CD8-positive, alpha-beta memory T cell (primary cell): ENCODE results near the gene LMX1B. TPM values are rescaled to one million over a fixed set of nuclear protein-coding genes. Genes with fewer than 3 reads are reported as not detected.

Experiments used
- CTCF ChIA-PET: fragments of 350-600 bp; sonication (Branson Sonifier 250); formaldehyde crosslinking; loops from one replicate; lab custom pipeline; 2021; ENCODE audit warnings: antibody characterized with exemption; lab: Charles Lee
- POLR2A ChIA-PET: fragments of 350-600 bp; sonication (Branson Sonifier 250); formaldehyde crosslinking; loops from one replicate; lab custom pipeline; 2021; ENCODE audit warnings: antibody characterized with exemption; lab: Charles Lee
- DNase-seq, 5 donors: peaks; one replicate each; pipeline versions ENCODE4 v3.0.0 to v3.0.0-alpha.2; 2020 to 2022; ENCODE audit warnings: mixed read lengths in 1 of 5
- H3K27ac ChIP-seq: one replicate; pipeline ENCODE4 v1.7.0; 2013; ENCODE audit warnings: low read depth, mild to moderate bottlenecking, low read length, moderate library complexity
- H3K27me3 ChIP-seq: 2 replicates; pipeline ENCODE4 v1.7.0; 2013; ENCODE audit warnings: low read length, mild to moderate bottlenecking; ENCODE audit not compliant: insufficient read depth, poor library complexity, severe bottlenecking
- H3K36me3 ChIP-seq: 2 replicates; pipeline ENCODE4 v1.7.0; 2013; ENCODE audit warnings: mild to moderate bottlenecking, low read length, moderate library complexity; ENCODE audit not compliant: insufficient read depth
- H3K4me1 ChIP-seq: 2 replicates; pipeline ENCODE4 v1.7.0; 2013; ENCODE audit warnings: mild to moderate bottlenecking, low read length, moderate library complexity; ENCODE audit not compliant: insufficient read depth
- H3K4me3 ChIP-seq: 2 replicates; pipeline ENCODE4 v1.7.0; 2013; ENCODE audit warnings: mild to moderate bottlenecking, low read length
- H3K9me3 ChIP-seq: 2 replicates; pipeline ENCODE4 v1.7.0; 2013; ENCODE audit warnings: mild to moderate bottlenecking, low read length
- H3K27ac Mint-ChIP-seq, 8 donors: one replicate each; pipeline ENCODE4 v1.8.0; 2020 to 2021; ENCODE audit warnings: mixed read lengths in 8 of 8, mild to moderate bottlenecking in 6 of 8, inconsistent platforms in 3 of 8, moderate library complexity in 3 of 8
- H3K27me3 Mint-ChIP-seq, 2 donors: one replicate each; pipeline ENCODE4 v1.8.0; 2020 to 2021; ENCODE audit warnings: mixed read lengths in 2 of 2, mild to moderate bottlenecking in 1 of 2, moderate library complexity in 1 of 2
- H3K36me3 Mint-ChIP-seq, 3 donors: one replicate each; pipeline ENCODE4 v1.8.0; 2020 to 2021; ENCODE audit warnings: mixed read lengths in 3 of 3, inconsistent platforms in 1 of 3, mild to moderate bottlenecking in 1 of 3
- H3K4me1 Mint-ChIP-seq, 3 donors: one replicate each; pipeline ENCODE4 v1.8.0; 2020 to 2021; ENCODE audit warnings: mixed read lengths in 3 of 3, inconsistent platforms in 1 of 3, mild to moderate bottlenecking in 1 of 3
- H3K4me3 Mint-ChIP-seq, 7 donors: one replicate each; pipeline ENCODE4 v1.8.0; 2020 to 2021; ENCODE audit warnings: mixed read lengths in 7 of 7, mild to moderate bottlenecking in 6 of 7, moderate library complexity in 4 of 7, inconsistent platforms in 2 of 7
- H3K9me3 Mint-ChIP-seq, 5 donors: one replicate each; pipeline ENCODE4 v1.8.0; 2020 to 2022; ENCODE audit warnings: mixed read lengths in 5 of 5, mild to moderate bottlenecking in 3 of 5, moderate library complexity in 2 of 5, inconsistent platforms in 1 of 5
- polyA plus RNA-seq: library from polyadenylated mRNA; unstranded; fragments of 300-500 nt; fragmentation: Illumina TruSeq; gene quantifications from one replicate; pipeline ENCODE4 v1.2.3, GENCODE V29; 2021
- total RNA-seq, 2 experiments: library from RNA; stranded (reverse); gene quantifications; one replicate each; pipeline ENCODE4 v1.2.3, GENCODE V29; 2021

The LMX1B gene
- total and polyA plus RNA-seq, 3 experiments from 2014 or later, result not detected

DNA sequence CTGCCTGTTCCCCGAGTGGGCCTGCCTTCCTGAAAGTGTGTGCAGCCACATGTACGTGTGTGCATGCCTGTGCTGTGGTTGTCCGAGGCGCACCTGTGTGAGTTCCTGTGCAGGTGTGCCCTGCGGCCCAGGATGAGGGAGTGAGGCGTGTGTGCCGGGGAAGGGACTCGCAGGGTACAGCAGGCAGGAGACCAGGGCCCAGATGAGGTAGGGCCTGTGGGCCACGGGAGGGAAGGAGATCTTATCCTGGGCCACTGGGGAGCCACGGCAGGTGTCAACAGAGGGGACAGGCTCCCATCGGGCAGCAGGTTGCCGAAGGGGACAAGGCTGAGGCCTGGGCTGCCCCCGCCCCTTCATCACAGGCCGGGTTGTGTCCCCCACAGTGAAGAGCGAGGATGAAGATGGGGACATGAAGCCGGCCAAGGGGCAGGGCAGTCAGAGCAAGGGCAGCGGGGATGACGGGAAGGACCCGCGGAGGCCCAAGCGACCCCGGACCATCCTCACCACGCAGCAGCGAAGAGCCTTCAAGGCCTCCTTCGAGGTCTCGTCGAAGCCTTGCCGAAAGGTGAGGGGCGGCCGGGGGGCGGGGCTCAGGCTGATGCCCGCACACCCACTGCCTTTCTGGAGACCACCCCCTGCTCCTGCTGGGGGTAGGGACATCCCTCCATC is 79.2 kb downstream of the LMX1B start:
- ChIA-PET CTCF (no interaction called here), POLR2A (no interaction called here)
- Mint-ChIP-seq H3K27ac (peak overlapping the region in 1 of 8 donors; percentile 33), H3K4me1 (no peaks in the 10 kb centered on the region), H3K36me3 (no peaks in the 10 kb centered on the region), H3K27me3 (peaks cover 8 to 35% of the 10 kb centered on the region in 2 donors), H3K9me3 (no peaks in the 10 kb centered on the region), H3K4me3 (no peak overlapping the region)
- Histone ChIP-seq H3K4me3 (no peak overlapping the region), H3K27me3 (no peaks in the 10 kb centered on the region), H3K36me3 (no peaks in the 10 kb centered on the region), H3K9me3 (no peaks in the 10 kb centered on the region), H3K27ac (no peak overlapping the region), H3K4me1 (no peaks in the 10 kb centered on the region)
- DNase-seq, result peak in 1 of 5 donors; percentile 51

DNA sequence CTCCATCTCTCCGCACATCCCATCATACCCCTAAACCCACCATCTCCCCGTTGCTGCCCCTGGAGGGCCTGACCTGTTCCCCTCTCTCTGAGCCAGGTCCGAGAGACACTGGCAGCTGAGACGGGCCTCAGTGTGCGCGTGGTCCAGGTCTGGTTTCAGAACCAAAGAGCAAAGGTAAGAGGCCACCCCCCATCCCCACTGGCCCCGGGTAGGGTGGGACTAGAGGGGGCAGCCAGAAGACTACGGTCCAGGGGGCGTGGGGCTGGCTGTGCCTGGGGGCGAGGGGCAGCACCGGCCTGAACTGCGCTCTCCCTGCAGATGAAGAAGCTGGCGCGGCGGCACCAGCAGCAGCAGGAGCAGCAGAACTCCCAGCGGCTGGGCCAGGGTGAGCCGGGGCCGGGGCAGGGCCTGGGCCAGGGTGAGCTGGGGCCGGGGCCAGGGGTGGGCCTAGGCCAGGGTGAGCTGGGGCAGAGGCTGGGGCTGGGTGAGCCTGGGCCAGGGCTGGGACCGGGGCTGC is 79.8 kb downstream of the LMX1B start:
- Mint-ChIP-seq H3K9me3 (no peaks in the 10 kb centered on the region), H3K4me1 (no peaks in the 10 kb centered on the region), H3K27me3 (peaks cover 7 to 31% of the 10 kb centered on the region in 2 donors), H3K36me3 (no peaks in the 10 kb centered on the region), H3K27ac (no peak overlapping the region), H3K4me3 (no peak overlapping the region)
- Histone ChIP-seq H3K27me3 (no peaks in the 10 kb centered on the region), H3K4me3 (no peak overlapping the region), H3K27ac (no peak overlapping the region), H3K36me3 (no peaks in the 10 kb centered on the region), H3K4me1 (no peaks in the 10 kb centered on the region), H3K9me3 (no peaks in the 10 kb centered on the region)
- POLR2A ChIA-PET, result no interaction called here
- peak in 1 of 5 donors; percentile 38 for DNase-seq
- CTCF ChIA-PET, result interaction anchor here (4.1 kb wide), 1 partner anchor 12 kb away, joined by 22 read pairs; no protein-coding TSS in a partner anchor

DNA sequence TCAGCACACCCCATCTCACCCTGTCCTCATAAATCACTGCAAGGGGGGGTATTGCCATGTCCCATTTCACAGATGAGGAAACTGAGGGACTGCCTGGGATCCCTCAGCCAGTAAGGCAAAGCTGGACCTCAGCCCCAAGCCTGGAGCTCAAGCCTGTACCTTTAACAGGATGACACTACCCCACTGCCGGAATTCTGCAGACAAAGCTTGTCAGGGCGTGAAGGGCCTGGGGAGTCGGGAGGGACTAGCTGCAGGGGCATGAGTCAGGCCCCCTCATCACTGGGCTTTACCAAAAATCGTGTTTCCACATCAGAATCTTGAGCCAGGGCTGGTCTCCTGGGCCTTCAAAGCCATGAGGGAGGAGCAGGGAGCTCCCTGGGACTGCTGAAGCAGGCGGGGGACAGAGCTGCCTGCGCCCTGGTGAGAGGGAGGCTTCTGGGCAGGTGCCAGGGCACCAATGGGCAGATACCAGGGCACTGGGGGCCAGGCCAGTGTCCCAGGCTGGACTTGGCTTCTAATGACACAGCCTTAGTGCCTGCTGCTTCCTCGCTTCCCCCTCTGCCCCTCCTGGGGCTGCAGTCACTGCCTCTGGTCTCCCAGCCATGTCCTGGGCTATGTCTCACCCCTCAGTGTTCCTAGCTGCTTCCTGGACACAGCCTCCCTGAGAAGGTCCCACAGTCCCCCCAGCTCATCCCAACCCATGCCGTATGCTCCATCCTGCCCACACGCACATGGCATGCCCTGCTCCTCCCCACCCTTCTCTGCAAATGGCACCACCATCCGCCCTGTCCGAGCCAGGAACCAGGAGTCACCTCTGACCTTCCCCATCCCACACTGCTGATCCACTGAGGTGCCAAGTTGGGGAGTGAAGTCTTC is 80.7 kb downstream of the LMX1B start:
- H3K9me3 ChIP-seq, result no peaks in the 10 kb centered on the region
- H3K4me1 ChIP-seq, result no peaks in the 10 kb centered on the region
- no peak overlapping the region for H3K27ac ChIP-seq
- H3K36me3 ChIP-seq, result no peaks in the 10 kb centered on the region
- ChIA-PET CTCF (interaction anchor here (4.1 kb wide), 1 partner anchor 12 kb away, joined by 22 read pairs; no protein-coding TSS in a partner anchor), POLR2A (no interaction called here)
- no peaks in the 10 kb centered on the region for H3K27me3 ChIP-seq
- H3K36me3 Mint-ChIP-seq, result no peaks in the 10 kb centered on the region
- H3K4me3 ChIP-seq, result no peak overlapping the region
- no peaks in the 10 kb centered on the region for H3K9me3 Mint-ChIP-seq
- no peak overlapping the region for H3K27ac Mint-ChIP-seq
- peak in 1 of 5 donors; percentile 43 for DNase-seq
- no peak overlapping the region for H3K4me3 Mint-ChIP-seq
- H3K4me1 Mint-ChIP-seq, result no peaks in the 10 kb centered on the region
- peaks cover 7 to 23% of the 10 kb centered on the region in 2 donors for H3K27me3 Mint-ChIP-seq

DNA sequence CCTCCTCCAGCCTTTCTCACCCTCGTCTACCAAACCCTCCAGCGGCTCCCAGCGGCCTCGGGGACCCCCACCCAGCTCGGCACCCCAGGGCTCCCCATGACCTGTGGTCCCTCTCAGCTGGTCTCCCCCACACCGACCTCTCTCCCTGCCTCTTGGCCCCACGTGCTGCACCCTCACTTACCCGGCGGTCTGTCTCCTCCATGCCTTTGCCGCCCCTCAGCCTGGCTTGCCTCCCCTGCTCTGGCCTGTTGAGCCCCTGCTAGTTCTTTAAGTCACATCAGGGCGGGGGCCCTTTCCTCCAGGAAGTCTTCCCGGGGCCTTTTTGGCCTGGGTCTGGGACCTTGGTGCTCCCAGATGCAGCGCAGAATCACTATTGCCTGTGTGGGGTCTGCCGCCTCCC is 81.5 kb downstream of the LMX1B start:
- H3K4me1 Mint-ChIP-seq, result no peaks in the 10 kb centered on the region
- H3K9me3 ChIP-seq, result no peaks in the 10 kb centered on the region
- H3K36me3 Mint-ChIP-seq, result no peaks in the 10 kb centered on the region
- H3K27me3 ChIP-seq, result no peaks in the 10 kb centered on the region
- CTCF ChIA-PET, result interaction anchor here (4.1 kb wide), 1 partner anchor 11 kb away, joined by 22 read pairs; no protein-coding TSS in a partner anchor
- no peaks in the 10 kb centered on the region for H3K36me3 ChIP-seq
- H3K27me3 Mint-ChIP-seq, result peaks cover 7 to 22% of the 10 kb centered on the region in 2 donors
- no peak overlapping the region for H3K4me3 Mint-ChIP-seq
- H3K9me3 Mint-ChIP-seq, result no peaks in the 10 kb centered on the region
- H3K4me3 ChIP-seq, result no peak overlapping the region
- H3K27ac ChIP-seq, result no peak overlapping the region
- no peaks in the 10 kb centered on the region for H3K4me1 ChIP-seq
- POLR2A ChIA-PET, result no interaction called here
- no peak overlapping the region for H3K27ac Mint-ChIP-seq
- DNase-seq, result peak in 1 of 5 donors; percentile 41

GRCh38 chr9:126695701-126696400 is 82.1 kb downstream of the LMX1B start:
- peak in 1 of 5 donors; percentile 28 for DNase-seq
- Mint-ChIP-seq H3K9me3 (no peaks in the 10 kb centered on the region), H3K4me3 (no peak overlapping the region), H3K4me1 (no peaks in the 10 kb centered on the region), H3K27me3 (peaks cover 5 to 22% of the 10 kb centered on the region in 2 donors), H3K27ac (no peak overlapping the region), H3K36me3 (no peaks in the 10 kb centered on the region)
- POLR2A ChIA-PET, result no interaction called here
- Histone ChIP-seq H3K9me3 (no peaks in the 10 kb centered on the region), H3K27me3 (no peaks in the 10 kb centered on the region), H3K4me3 (no peak overlapping the region), H3K27ac (no peak overlapping the region), H3K36me3 (no peaks in the 10 kb centered on the region), H3K4me1 (no peaks in the 10 kb centered on the region)
- CTCF ChIA-PET, result interaction anchor here (4.1 kb wide), 1 partner anchor 10 kb away, joined by 22 read pairs; no protein-coding TSS in a partner anchor

GRCh38 chr9:126696401-126697145 is 82.8 kb downstream of the LMX1B start:
- Mint-ChIP-seq H3K9me3 (no peaks in the 10 kb centered on the region), H3K4me1 (no peaks in the 10 kb centered on the region), H3K4me3 (no peak overlapping the region), H3K27me3 (peaks cover 7 to 26% of the 10 kb centered on the region in 2 donors), H3K36me3 (no peaks in the 10 kb centered on the region), H3K27ac (no peak overlapping the region)
- ChIA-PET POLR2A (no interaction called here), CTCF (interaction anchor here (4.1 kb wide), 1 partner anchor 9 kb away, joined by 22 read pairs; no protein-coding TSS in a partner anchor)
- Histone ChIP-seq H3K27me3 (no peaks in the 10 kb centered on the region), H3K36me3 (no peaks in the 10 kb centered on the region), H3K4me1 (no peaks in the 10 kb centered on the region), H3K4me3 (no peak overlapping the region), H3K9me3 (no peaks in the 10 kb centered on the region), H3K27ac (no peak overlapping the region)
- peak in 1 of 5 donors; percentile 46 for DNase-seq

GRCh38 chr9:126697330-126697729 is 83.6 kb downstream of the LMX1B start:
- Mint-ChIP-seq H3K36me3 (no peaks in the 10 kb centered on the region), H3K9me3 (peaks cover 0 to 3% (median 0%) of the 10 kb centered on the region in 5 donors), H3K27me3 (peaks cover 7 to 33% of the 10 kb centered on the region in 2 donors), H3K4me1 (no peaks in the 10 kb centered on the region), H3K4me3 (no peak overlapping the region), H3K27ac (no peak overlapping the region)
- DNase-seq, result peak in 1 of 5 donors; percentile 14
- H3K36me3 ChIP-seq, result no peaks in the 10 kb centered on the region
- POLR2A ChIA-PET, result no interaction called here
- CTCF ChIA-PET, result interaction anchor here (4.1 kb wide), 1 partner anchor 9 kb away, joined by 22 read pairs; no protein-coding TSS in a partner anchor
- no peaks in the 10 kb centered on the region for H3K27me3 ChIP-seq
- no peak overlapping the region for H3K4me3 ChIP-seq
- no peaks in the 10 kb centered on the region for H3K9me3 ChIP-seq
- H3K27ac ChIP-seq, result no peak overlapping the region
- no peaks in the 10 kb centered on the region for H3K4me1 ChIP-seq
